Naive B cell (primary cell): ENCODE measurements around the gene UGP2. TPM values are rescaled to one million over a fixed set of nuclear protein-coding genes. Genes with fewer than 3 reads are reported as not detected.
"Not testable (repeated sequence)": the region's sequence is repeated elsewhere in the genome, so short reads cannot be mapped to it uniquely, and the experiment has no call there.

ENCODE experiments used
- ATAC-seq, 2 donors: fragments of 150-1000 bp; cut with Tn5 transposase; 2 replicates each; pipeline ENCODE4 v1.10.0; 2021; ENCODE audit warnings: low read depth in 2 of 2, mild to moderate bottlenecking in 2 of 2, moderate library complexity in 2 of 2
- DNase-seq: peaks from one replicate; pipeline ENCODE4 v3.0.0; 2022
- H3K27ac Mint-ChIP-seq, 6 donors: one replicate each; pipeline ENCODE4 v1.8.0; 2020 to 2022; ENCODE audit warnings: mild to moderate bottlenecking in 6 of 6, mixed read lengths in 6 of 6, moderate library complexity in 5 of 6, inconsistent platforms in 2 of 6
- H3K27me3 Mint-ChIP-seq, 3 donors: one replicate each; pipeline ENCODE4 v1.8.0; 2021 to 2022; ENCODE audit warnings: mixed read lengths in 3 of 3, mild to moderate bottlenecking in 1 of 3
- H3K36me3 Mint-ChIP-seq, 2 donors: one replicate each; pipeline ENCODE4 v1.8.0; 2020 to 2022; ENCODE audit warnings: mixed read lengths in 2 of 2, inconsistent platforms in 1 of 2, mild to moderate bottlenecking in 1 of 2
- H3K4me1 Mint-ChIP-seq, 3 donors: one replicate each; pipeline ENCODE4 v1.8.0; 2020 to 2022; ENCODE audit warnings: mixed read lengths in 3 of 3, inconsistent platforms in 1 of 3, mild to moderate bottlenecking in 1 of 3, moderate library complexity in 1 of 3
- H3K4me3 Mint-ChIP-seq, 8 donors: one replicate each; pipeline ENCODE4 v1.8.0; 2020 to 2022; ENCODE audit warnings: mild to moderate bottlenecking in 8 of 8, mixed read lengths in 8 of 8, moderate library complexity in 8 of 8, inconsistent platforms in 2 of 8
- H3K9me3 Mint-ChIP-seq, 7 donors: one replicate each; pipeline ENCODE4 v1.8.0; 2020 to 2022; ENCODE audit warnings: mixed read lengths in 7 of 7, mild to moderate bottlenecking in 5 of 7, inconsistent platforms in 2 of 7, moderate library complexity in 1 of 7
- polyA plus RNA-seq, 6 donors: library from polyadenylated mRNA; unstranded; fragments of 300-500 nt; fragmentation: Illumina TruSeq; gene quantifications; one replicate each; pipeline ENCODE4 v1.2.3, GENCODE V29; 2021; ENCODE audit warnings: low read depth in 6 of 6

UGP2 gene
- polyA plus RNA-seq, 6 donors from 2014 or later: 94.3 to 152 (median 115) TPM

DNA sequence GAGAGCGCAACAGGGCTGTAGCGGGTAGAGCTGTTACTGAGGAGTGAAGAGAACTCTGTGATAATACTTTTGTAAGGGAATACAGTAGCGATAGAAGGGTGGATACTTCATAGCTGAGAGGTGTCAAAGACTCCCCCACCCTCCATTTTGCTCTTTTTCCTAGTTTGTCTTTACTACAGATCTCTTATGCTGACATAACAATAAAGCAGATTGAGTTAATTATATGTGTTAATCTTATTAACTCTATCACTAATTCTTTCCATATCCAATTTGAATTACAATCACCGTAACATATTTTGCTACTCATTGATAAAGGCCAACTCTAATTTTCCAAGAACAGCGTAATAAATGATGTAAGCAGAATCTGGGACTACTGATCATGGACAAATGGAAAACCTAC lies 57.1 kb downstream of the UGP2 start:
- Mint-ChIP-seq H3K36me3 (peaks cover 20 to 26% of the 10 kb centered on the region in 2 donors), H3K27ac (no peak overlapping the region), H3K9me3 (peaks cover 0 to 24% (median 8%) of the 10 kb centered on the region in 7 donors), H3K4me1 (peaks cover 0 to 4% (median 3%) of the 10 kb centered on the region in 3 donors), H3K27me3 (no peaks in the 10 kb centered on the region), H3K4me3 (no peak overlapping the region)
- DNase-seq (no peak), ATAC-seq (no peak)

DNA sequence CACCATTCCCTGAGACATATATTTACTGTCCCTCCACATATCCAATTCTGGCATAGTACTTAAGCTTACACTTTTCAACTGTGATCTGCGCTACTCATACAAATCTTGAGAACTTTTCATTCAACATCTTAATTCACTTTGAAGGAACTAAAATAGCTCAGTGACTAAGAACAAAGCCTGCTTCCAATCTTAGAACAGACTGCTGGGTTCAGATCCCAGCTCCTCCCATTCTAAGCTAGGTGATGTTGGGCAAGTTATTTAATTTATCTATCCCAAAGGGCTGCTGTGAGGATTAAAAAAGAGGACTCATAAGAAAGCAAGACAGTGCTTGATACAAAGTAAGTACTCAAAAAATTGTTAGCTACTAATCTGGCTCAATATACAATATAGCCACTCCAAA lies 57.9 kb downstream of the UGP2 start:
- peaks cover 26 to 27% of the 10 kb centered on the region in 2 donors for H3K36me3 Mint-ChIP-seq

GRCh38 chr2:63902149-63902548 lies 60.5 kb downstream of the UGP2 start:
- ATAC-seq (no peak), DNase-seq (no peak)
- peaks cover 0 to 4% (median 3%) of the 10 kb centered on the region in 3 donors for H3K4me1 Mint-ChIP-seq
- peaks cover 0 to 48% (median 19%) of the 10 kb centered on the region in 7 donors for H3K9me3 Mint-ChIP-seq
- peak overlapping the region in 1 of 6 donors; percentile 30 for H3K27ac Mint-ChIP-seq
- no peaks in the 10 kb centered on the region for H3K27me3 Mint-ChIP-seq
- no peak overlapping the region for H3K4me3 Mint-ChIP-seq
- peaks cover 43 to 45% of the 10 kb centered on the region in 2 donors for H3K36me3 Mint-ChIP-seq

More for the DNA sequence above, 57.9 kb downstream of the UGP2 start:
- H3K27me3 Mint-ChIP-seq: no peaks in the 10 kb centered on the region
- peak overlapping the region in 1 of 6 donors; percentile 50 for H3K27ac Mint-ChIP-seq
- ATAC-seq (no peak), DNase-seq (no peak)
- peaks cover 0 to 4% (median 3%) of the 10 kb centered on the region in 3 donors for H3K4me1 Mint-ChIP-seq
- H3K4me3 Mint-ChIP-seq: no peak overlapping the region
- H3K9me3 Mint-ChIP-seq: peaks cover 0 to 29% (median 8%) of the 10 kb centered on the region in 7 donors

DNA sequence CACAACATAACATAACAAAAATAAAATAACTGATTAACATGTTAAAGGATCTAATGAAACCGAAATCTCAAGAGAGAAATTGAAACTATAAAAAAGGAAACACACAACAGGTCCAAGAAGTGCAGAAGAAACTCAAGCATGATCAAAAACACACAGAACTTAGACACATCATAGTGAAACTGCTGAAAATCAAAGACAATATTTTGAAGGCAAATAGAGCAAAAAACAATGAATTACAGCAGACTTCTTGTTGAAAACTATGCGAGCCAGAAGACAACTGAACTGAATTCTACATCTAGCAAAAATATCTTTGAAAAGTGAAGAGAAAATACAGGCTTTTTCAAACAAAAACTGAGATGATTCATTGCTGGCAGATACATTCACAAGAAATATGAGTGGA lies 61.3 kb downstream of the UGP2 start:
- Mint-ChIP-seq H3K4me1 (peaks cover 0 to 4% (median 3%) of the 10 kb centered on the region in 3 donors), H3K27ac (peak overlapping the region in 2 of 6 donors; percentile 88), H3K27me3 (no peaks in the 10 kb centered on the region), H3K9me3 (peaks cover 0 to 53% (median 19%) of the 10 kb centered on the region in 7 donors), H3K36me3 (peaks cover 40 to 52% of the 10 kb centered on the region in 2 donors), H3K4me3 (no peak overlapping the region)
- peak; percentile 0 for DNase-seq
- peak in 1 of 2 donors; percentile 20 for ATAC-seq

DNA sequence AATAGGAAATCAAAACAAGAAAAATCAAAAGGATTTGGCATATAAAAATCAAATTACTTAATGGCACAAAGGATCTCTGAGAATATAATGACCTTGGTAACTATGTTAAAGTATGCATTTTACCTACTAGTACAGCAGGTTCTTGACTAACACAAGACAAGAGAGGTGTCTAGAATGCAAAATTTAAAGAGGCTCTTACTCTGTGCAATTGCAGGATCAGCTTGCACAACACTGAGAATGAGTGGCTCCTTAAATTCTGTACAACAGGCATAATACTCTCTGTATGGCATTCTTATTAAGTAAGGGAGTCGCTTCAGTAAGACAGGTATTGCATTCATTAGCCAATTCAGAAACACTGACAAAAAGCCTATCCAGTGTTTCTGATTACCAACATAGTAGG lies 72.6 kb downstream of the UGP2 start:
- Mint-ChIP-seq H3K4me1 (no peaks in the 10 kb centered on the region), H3K36me3 (peaks cover 32 to 44% of the 10 kb centered on the region in 2 donors)

DNA sequence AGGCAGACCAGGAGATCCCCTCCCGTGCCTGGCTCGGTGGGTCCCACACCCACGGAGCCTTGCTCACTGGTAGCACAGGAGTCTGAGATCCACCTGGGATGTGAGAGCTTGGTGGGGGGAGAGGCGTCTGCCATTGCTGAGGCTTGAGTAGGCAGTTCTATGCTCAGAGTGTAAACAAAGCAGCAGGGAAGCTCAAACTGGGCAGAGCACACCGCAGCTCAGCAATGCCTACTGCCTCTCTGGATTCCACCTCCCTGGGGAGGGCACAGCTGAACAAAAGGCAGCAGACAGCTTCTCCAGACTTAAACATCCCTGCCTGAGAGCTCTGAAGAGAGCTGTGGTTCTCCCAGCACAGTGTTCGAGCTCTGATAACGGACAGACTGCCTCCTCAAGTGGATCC lies 85.1 kb downstream of the UGP2 start:
- Mint-ChIP-seq H3K27ac (no peak overlapping the region), H3K9me3 (peaks cover 0 to 6% (median 0%) of the 10 kb centered on the region in 7 donors), H3K36me3 (peaks cover 52 to 53% of the 10 kb centered on the region in 2 donors), H3K4me3 (no peak overlapping the region), H3K4me1 (peaks cover 5 to 21% (median 13%) of the 10 kb centered on the region in 3 donors), H3K27me3 (no peaks in the 10 kb centered on the region)
- ATAC-seq: no peak
- no peak for DNase-seq

More for the DNA sequence above, 72.6 kb downstream of the UGP2 start:
- Mint-ChIP-seq H3K27me3 (no peaks in the 10 kb centered on the region), H3K4me3 (no peak overlapping the region), H3K9me3 (no peaks in the 10 kb centered on the region), H3K27ac (no peak overlapping the region)
- no peak for ATAC-seq
- no peak for DNase-seq

DNA sequence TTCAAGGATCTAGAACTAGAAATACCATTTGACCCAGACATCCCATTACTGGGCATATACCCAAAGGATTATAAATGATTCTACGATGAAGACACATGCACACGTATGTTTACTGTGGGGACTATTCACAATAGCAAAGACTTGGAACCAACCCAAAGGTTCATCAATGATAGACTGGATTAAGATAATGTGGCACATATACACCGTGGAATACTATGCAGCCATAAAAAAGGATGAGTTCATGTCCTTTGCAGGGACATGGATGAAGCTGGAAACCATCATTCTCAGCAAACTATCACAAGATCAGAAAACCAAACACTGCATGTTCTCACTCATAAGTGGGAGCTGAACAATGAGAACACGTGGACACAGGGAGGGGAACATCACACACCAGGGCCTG lies 90.4 kb downstream of the UGP2 start:
- DNase-seq, H3K27me3 Mint-ChIP-seq, H3K4me3 Mint-ChIP-seq, H3K27ac Mint-ChIP-seq, ATAC-seq: not testable (repeated sequence)
- H3K4me1 Mint-ChIP-seq: peaks cover 5 to 21% (median 13%) of the 10 kb centered on the region in 3 donors
- peaks cover 0 to 10% (median 4%) of the 10 kb centered on the region in 7 donors for H3K9me3 Mint-ChIP-seq
- peaks cover 41 to 49% of the 10 kb centered on the region in 2 donors for H3K36me3 Mint-ChIP-seq

Other genes starting within 250 kb of the UGP2 start
- 10 to 100 TPM in 1 of 6 donors, 1 to 10 TPM in 5; 4.6 to 10.8 (median 5.2) TPM for gene VPS54, start 177.5 kb downstream of the UGP2 start, polyA plus RNA-seq